Measurements from ENCODE around the gene NECAP2. TPM values are rescaled to one million over a fixed set of nuclear protein-coding genes. Genes with fewer than 3 reads are reported as not detected.

The NECAP2 gene
- total RNA-seq, 2 experiments from 2014 or later = 53.1 to 54.7 TPM

DNA sequence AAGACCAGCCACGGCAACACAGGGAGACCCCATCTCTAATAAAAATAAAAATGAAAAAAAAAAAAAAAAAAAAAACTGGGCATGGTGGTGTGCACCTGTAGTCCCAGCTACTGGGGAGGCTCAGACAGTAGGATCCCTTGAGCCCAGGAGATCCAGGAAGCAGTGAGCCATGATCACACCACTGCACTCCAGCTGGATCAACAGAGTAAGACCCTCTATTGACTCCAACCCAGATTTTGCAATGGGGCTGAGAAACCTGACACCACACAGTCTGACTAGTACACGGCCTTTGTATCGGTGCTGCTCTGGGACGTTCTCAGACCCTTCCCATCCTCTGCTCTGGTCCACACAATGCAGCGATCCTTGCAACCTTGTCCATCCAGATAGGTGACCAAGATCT, 35.1 kb upstream of the NECAP2 start:
- POLR2A ChIA-PET = no interaction called here
- intact Hi-C loops (cut with micrococcal nuclease) = no loop called here
- ATAC-seq = no peak
- Mint-ChIP-seq H3K9me3 (no peaks in the 10 kb centered on the region), H3K4me3 (no peak overlapping the region), H3K27me3 (no peaks in the 10 kb centered on the region), H3K36me3 (ENCODE audit: low read depth) (no peaks in the 10 kb centered on the region), H3K27ac (no peak overlapping the region), H3K4me1 (ENCODE audit: low read depth) (no peaks in the 10 kb centered on the region)
- CTCF ChIA-PET = no interaction called here
- no peak for DNase-seq
- TF ChIP-seq, protein P1, sequence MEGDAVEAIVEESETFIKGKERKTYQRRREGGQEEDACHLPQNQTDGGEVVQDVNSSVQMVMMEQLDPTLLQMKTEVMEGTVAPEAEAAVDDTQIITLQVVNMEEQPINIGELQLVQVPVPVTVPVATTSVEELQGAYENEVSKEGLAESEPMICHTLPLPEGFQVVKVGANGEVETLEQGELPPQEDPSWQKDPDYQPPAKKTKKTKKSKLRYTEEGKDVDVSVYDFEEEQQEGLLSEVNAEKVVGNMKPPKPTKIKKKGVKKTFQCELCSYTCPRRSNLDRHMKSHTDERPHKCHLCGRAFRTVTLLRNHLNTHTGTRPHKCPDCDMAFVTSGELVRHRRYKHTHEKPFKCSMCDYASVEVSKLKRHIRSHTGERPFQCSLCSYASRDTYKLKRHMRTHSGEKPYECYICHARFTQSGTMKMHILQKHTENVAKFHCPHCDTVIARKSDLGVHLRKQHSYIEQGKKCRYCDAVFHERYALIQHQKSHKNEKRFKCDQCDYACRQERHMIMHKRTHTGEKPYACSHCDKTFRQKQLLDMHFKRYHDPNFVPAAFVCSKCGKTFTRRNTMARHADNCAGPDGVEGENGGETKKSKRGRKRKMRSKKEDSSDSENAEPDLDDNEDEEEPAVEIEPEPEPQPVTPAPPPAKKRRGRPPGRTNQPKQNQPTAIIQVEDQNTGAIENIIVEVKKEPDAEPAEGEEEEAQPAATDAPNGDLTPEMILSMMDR (IDR thresholded peaks at IDR 0.05) = no peak

DNA sequence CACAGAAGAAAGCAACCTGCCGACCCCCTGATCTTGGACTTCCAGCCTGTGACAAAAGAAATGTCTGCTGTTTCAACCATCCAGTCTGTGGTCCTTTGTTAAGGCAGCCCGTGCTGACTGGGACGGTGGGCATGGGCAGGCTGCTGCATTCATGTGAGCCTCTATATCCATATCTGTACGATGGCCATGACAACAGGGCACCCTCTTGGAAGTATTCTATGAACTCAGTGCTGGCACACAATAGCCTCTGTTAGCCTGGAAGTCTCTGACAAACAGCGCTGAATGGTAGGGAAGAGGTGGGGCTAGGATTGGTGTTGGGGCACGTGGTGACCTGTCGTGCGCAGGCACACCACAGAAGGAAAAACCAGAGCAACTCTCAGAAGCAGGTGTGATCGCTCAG, 33.7 kb upstream of the NECAP2 start:
- POLR2A ChIA-PET = interaction anchor here (0.5 to 1.1 kb wide), 2 partner anchors 8 to 11 kb away, joined by 4 read pairs; no protein-coding TSS in a partner anchor
- Mint-ChIP-seq H3K27me3 (no peaks in the 10 kb centered on the region), H3K27ac (no peak overlapping the region), H3K4me1 (ENCODE audit: low read depth) (no peaks in the 10 kb centered on the region), H3K4me3 (no peak overlapping the region), H3K9me3 (no peaks in the 10 kb centered on the region), H3K36me3 (ENCODE audit: low read depth) (no peaks in the 10 kb centered on the region)
- CTCF ChIA-PET = no interaction called here
- no peak for DNase-seq
- intact Hi-C loops (cut with micrococcal nuclease) = no loop called here
- TF ChIP-seq, protein P1 (IDR thresholded peaks at IDR 0.05) = no peak
- no peak for ATAC-seq

DNA sequence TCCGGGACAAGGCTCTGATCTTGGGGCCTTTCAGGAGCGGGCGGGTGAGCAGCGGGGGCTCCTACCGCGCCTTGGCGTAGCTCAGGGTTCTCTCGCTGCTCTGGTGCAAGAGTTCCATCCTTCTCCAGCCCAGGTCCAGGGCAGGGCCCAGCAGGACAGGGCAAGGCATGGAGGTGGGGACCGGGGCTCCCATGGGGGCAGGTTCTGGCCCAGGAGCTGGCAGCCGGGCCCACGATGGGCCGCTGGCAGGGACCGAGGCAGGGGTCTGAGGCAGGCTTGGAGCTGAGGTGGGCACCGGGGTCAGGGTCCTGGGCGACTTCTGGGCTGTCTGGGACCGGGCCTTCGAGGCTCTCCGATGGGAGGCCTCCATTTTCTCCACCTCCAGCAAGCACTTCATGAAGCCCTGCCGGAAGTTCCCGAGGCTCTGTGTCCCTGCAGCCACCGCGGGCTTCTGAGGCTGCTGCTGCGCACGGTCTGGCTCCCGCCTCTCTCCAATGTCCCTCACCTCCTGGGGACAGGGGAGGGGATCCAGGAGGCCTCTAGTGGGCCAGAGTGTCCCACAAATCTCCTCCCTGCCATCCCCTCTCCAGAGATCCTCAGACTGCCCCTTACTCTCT, 30.9 kb upstream of the NECAP2 start:
- no peaks in the 10 kb centered on the region for H3K27me3 Mint-ChIP-seq
- H3K4me3 Mint-ChIP-seq = no peak overlapping the region
- no peaks in the 10 kb centered on the region for H3K36me3 Mint-ChIP-seq (ENCODE audit: low read depth)
- no peak overlapping the region for H3K27ac Mint-ChIP-seq
- TF ChIP-seq, protein P1 (IDR thresholded peaks at IDR 0.05) = no peak
- intact Hi-C loops (cut with micrococcal nuclease) = no loop called here
- DNase-seq (no peak), ATAC-seq (no peak)
- no peaks in the 10 kb centered on the region for H3K9me3 Mint-ChIP-seq
- ChIA-PET POLR2A (no interaction called here), CTCF (no interaction called here)
- no peaks in the 10 kb centered on the region for H3K4me1 Mint-ChIP-seq (ENCODE audit: low read depth)

DNA sequence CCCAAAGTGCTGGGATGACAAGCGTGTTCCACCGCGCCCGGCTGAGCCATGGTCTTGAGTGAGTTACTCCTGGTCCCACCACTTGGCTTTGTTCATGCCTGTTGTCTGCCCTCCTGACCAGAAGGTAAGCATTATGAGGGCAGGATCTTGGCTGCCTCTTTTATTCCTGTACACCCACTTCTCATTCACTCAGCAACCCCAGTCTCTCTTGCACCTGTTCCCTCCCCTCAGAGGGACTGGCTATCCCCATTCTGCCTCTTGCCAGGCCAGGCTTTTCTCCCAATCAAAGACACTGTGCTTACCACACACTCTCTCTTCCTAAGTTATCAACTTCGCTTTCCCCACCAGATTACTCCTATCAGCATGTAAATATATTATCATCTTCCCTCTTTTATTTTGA, 29.7 kb upstream of the NECAP2 start:
- no peak overlapping the region for H3K27ac Mint-ChIP-seq
- CTCF ChIA-PET = no interaction called here
- ATAC-seq (no peak), DNase-seq (no peak)
- no peak overlapping the region for H3K4me3 Mint-ChIP-seq
- no peaks in the 10 kb centered on the region for H3K27me3 Mint-ChIP-seq
- no peaks in the 10 kb centered on the region for H3K4me1 Mint-ChIP-seq (ENCODE audit: low read depth)
- intact Hi-C loops (cut with micrococcal nuclease) = no loop called here
- TF ChIP-seq, protein P1 (IDR thresholded peaks at IDR 0.05) = no peak
- POLR2A ChIA-PET = no interaction called here
- no peaks in the 10 kb centered on the region for H3K9me3 Mint-ChIP-seq
- H3K36me3 Mint-ChIP-seq (ENCODE audit: low read depth) = no peaks in the 10 kb centered on the region

DNA sequence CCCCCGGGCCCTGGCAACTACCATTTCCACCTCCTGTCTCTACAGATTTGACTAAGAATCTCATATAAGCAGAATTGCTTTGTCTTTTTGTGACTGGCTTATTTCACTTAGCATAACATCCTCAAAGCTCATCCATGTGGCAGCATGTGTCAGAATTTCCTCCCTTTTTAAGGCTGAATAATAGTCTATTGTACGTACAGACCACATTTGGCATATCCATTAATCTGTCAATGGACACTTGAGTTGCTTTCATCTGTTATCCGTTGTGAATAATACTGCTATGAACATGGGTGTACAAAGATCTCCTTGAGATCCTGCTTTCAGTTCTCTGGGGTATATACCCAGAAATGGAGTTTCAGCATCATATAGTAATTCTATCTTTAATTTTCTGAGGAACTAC, 27.3 kb upstream of the NECAP2 start:
- DNase-seq (no peak), ATAC-seq (no peak)
- intact Hi-C loops (cut with micrococcal nuclease) = no loop called here
- TF ChIP-seq, protein P1 (IDR thresholded peaks at IDR 0.05) = no peak
- no peaks in the 10 kb centered on the region for H3K36me3 Mint-ChIP-seq (ENCODE audit: low read depth)
- POLR2A ChIA-PET = no interaction called here
- H3K9me3 Mint-ChIP-seq = no peaks in the 10 kb centered on the region
- H3K4me3 Mint-ChIP-seq = no peak overlapping the region
- CTCF ChIA-PET = interaction anchor here (1.1 kb wide), 1 partner anchor 14 kb away, joined by 3 read pairs; no protein-coding TSS in a partner anchor
- H3K27me3 Mint-ChIP-seq = no peaks in the 10 kb centered on the region
- H3K4me1 Mint-ChIP-seq (ENCODE audit: low read depth) = peaks cover 3% of the 10 kb centered on the region
- H3K27ac Mint-ChIP-seq = no peak overlapping the region

Data from activated CD8-positive, alpha-beta T cell treated with anti-CD3 and anti-CD28 coated beads for 36 hours (primary cell).